Progenitor cell of endocrine pancreas (in vitro differentiated cells): ENCODE results near the gene TMEM100. TPM values are rescaled to one million over a fixed set of nuclear protein-coding genes. Genes with fewer than 3 reads are reported as not detected.

ENCODE experiments used
- DNase-seq: peaks from one replicate; pipeline ENCODE4 v3.0.0; 2021; ENCODE audit warnings: low spot score; ENCODE audit not compliant: unreplicated experiment
- H3K27ac Mint-ChIP-seq: 2 replicates; pipeline ENCODE4 v1.8.0; 2021; ENCODE audit warnings: mild to moderate bottlenecking, moderate library complexity, mixed read lengths
- H3K27me3 Mint-ChIP-seq: 2 replicates; pipeline ENCODE4 v1.8.0; 2021; ENCODE audit warnings: mixed read lengths
- H3K36me3 Mint-ChIP-seq: 2 replicates; pipeline ENCODE4 v1.8.0; 2022; ENCODE audit warnings: mixed read lengths; ENCODE audit not compliant: insufficient read depth
- H3K4me1 Mint-ChIP-seq: 2 replicates; pipeline ENCODE4 v1.8.0; 2021; ENCODE audit warnings: low read depth, mixed read lengths
- H3K4me3 Mint-ChIP-seq: 2 replicates; pipeline ENCODE4 v1.8.0; 2021; ENCODE audit warnings: low read depth, mild to moderate bottlenecking, moderate library complexity, mixed read lengths
- H3K9me3 Mint-ChIP-seq: 2 replicates; pipeline ENCODE4 v1.8.0; 2021; ENCODE audit warnings: low read depth, mixed read lengths
- total RNA-seq: library from RNA; stranded (reverse); gene quantifications from 2 replicates; pipeline ENCODE4 v1.2.1, GENCODE V29; 2021
- TF ChIP-seq, protein P1 (sequence below): fragments of 200-600 bp; sonication (generic); IDR thresholded peaks from one replicate; pipeline ENCODE4 v1.5.0; 2021; ENCODE audit warnings: antibody characterized with exemption, mild to moderate bottlenecking; ENCODE audit not compliant: unreplicated experiment

TMEM100 gene
- total RNA-seq, 1 donor from 2014 or later = 1.1 TPM

DNA sequence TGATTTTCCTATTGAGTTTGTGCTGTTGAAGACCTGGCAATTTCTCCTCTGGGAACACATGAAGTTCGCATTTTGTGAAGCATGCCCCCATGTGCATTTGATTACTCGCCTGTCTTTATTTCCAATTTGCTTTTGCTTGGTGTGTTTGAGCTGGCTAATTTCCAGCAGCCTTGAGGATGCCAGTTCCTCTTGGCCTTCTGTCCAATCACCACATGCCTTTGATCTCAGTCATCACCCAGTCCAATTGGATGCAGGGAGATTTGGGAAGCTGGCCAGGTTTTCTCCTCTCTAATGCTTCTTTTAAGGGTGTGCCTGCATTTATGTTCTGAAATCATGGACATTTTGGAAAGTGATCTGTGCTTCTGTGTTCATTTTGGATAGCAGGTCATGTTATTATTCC, 3.8 kb upstream of the TMEM100 start:
- DNase-seq = no peak
- peaks cover 23% of the 10 kb centered on the region for H3K4me1 Mint-ChIP-seq
- H3K36me3 Mint-ChIP-seq = no peaks in the 10 kb centered on the region
- H3K4me3 Mint-ChIP-seq = no peak overlapping the region
- H3K9me3 Mint-ChIP-seq = no peaks in the 10 kb centered on the region
- H3K27ac Mint-ChIP-seq = no peak overlapping the region
- H3K27me3 Mint-ChIP-seq = peaks cover 14% of the 10 kb centered on the region
- TF ChIP-seq, protein P1, sequence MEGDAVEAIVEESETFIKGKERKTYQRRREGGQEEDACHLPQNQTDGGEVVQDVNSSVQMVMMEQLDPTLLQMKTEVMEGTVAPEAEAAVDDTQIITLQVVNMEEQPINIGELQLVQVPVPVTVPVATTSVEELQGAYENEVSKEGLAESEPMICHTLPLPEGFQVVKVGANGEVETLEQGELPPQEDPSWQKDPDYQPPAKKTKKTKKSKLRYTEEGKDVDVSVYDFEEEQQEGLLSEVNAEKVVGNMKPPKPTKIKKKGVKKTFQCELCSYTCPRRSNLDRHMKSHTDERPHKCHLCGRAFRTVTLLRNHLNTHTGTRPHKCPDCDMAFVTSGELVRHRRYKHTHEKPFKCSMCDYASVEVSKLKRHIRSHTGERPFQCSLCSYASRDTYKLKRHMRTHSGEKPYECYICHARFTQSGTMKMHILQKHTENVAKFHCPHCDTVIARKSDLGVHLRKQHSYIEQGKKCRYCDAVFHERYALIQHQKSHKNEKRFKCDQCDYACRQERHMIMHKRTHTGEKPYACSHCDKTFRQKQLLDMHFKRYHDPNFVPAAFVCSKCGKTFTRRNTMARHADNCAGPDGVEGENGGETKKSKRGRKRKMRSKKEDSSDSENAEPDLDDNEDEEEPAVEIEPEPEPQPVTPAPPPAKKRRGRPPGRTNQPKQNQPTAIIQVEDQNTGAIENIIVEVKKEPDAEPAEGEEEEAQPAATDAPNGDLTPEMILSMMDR = no peak

DNA sequence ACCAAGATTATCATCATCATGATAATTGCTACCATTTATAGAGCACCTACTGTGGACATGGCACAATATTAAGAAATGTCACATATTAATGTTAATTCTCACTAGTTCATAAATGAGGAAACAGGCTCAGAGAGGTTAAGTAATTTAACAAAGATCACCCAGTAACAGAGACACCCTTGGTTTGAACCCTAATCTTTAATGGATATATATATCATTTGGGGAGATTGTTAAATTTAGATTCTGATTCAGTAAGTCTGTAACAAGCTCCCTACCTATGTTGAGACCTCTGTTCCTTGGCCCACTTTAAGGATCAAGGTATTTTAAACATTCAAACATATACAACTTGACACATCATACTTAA, 804 bp upstream of the TMEM100 start:
- no peak for DNase-seq
- H3K9me3 Mint-ChIP-seq = no peaks in the 10 kb centered on the region
- H3K36me3 Mint-ChIP-seq = no peaks in the 10 kb centered on the region
- H3K27ac Mint-ChIP-seq = no peak overlapping the region
- TF ChIP-seq, protein P1 = no peak
- peaks cover 23% of the 10 kb centered on the region for H3K4me1 Mint-ChIP-seq
- H3K27me3 Mint-ChIP-seq = peaks cover 12% of the 10 kb centered on the region
- H3K4me3 Mint-ChIP-seq = no peak overlapping the region

DNA sequence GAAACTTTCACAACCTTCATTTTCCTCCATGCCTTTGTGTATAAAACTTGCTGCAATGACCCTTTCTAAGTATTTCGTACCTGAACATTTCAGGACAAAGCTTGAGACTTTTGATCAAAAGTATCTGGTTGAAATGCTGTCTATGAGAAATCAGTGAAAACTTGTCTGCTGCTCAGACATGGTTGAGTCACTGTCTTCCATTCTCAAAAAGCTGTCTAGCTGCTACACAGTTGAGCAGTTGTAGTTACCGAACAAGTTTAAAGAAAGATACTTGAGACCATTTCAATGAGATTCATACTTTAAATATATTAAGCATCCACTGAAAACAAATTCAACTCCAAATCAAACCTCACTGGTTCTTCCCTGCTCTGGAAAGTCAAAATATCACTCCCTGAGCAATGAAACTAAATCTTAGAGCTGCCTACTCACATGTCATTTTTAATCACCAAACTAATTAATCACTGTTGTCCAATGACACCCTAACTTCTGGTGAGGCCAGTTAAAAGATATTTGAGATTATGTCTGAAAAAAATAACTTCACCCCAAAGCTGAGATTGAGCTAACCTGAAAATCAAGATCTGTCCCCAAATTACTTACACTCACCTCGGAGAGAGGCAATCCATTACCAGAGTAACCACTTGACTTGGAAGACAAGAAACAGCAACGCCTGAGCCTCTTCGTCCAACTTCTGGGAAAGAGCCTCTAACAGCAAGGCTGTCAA, 488 bp downstream of the TMEM100 start:
- peaks cover 22% of the 10 kb centered on the region for H3K4me1 Mint-ChIP-seq

DNA sequence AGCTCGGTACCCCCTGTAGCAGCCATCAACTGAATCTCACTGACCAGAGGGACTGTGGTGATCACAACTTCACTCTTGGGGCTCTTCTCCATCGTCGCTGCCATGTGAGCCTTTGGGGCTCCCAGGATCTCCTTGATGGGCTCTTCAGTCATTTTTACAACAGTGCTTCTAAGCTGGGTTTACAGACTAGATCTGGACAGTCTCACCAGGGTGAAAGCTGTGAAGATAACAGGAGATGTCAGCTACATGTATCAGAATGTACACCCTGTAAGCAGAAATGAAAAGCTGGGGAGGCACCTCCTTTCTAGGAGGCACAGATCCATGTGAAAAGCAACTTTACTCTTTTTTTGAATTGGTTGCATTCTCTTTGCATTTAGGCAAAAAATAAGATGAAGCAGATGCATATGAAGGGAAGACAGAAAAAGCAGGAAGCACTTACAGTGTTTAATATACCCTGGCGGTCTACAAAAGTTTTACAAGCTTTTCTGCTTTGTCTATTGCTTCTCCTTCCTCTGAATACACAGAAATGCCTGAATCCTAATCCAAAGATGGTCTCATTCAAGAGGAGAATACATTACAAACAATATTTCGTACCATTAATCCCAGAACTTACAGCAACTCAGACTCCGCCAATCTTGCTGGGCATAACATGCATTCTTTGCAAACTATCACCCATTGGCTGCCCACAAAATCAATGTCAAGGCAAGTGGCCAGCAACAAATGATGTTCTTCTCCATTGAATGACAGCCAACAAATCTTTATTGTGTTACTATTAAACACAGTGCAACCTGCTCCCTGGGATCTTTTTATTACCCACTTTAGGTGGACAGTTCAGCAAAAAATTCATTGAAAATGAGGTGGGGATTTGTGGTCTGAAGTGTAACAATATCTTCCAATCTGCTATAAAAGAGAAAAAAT, 1.5 kb downstream of the TMEM100 start:
- Mint-ChIP-seq H3K9me3 (no peaks in the 10 kb centered on the region), H3K4me1 (peaks cover 18% of the 10 kb centered on the region), H3K36me3 (no peaks in the 10 kb centered on the region), H3K27me3 (peaks cover 12% of the 10 kb centered on the region), H3K4me3 (no peak overlapping the region), H3K27ac (no peak overlapping the region)
- no peak for DNase-seq
- TF ChIP-seq, protein P1 = no peak

More for the DNA sequence above, 488 bp downstream of the TMEM100 start:
- TF ChIP-seq, protein P1 = no peak
- no peaks in the 10 kb centered on the region for H3K9me3 Mint-ChIP-seq
- no peak overlapping the region for H3K27ac Mint-ChIP-seq
- DNase-seq = no peak
- peaks cover 12% of the 10 kb centered on the region for H3K27me3 Mint-ChIP-seq
- no peak overlapping the region for H3K4me3 Mint-ChIP-seq
- no peaks in the 10 kb centered on the region for H3K36me3 Mint-ChIP-seq

DNA sequence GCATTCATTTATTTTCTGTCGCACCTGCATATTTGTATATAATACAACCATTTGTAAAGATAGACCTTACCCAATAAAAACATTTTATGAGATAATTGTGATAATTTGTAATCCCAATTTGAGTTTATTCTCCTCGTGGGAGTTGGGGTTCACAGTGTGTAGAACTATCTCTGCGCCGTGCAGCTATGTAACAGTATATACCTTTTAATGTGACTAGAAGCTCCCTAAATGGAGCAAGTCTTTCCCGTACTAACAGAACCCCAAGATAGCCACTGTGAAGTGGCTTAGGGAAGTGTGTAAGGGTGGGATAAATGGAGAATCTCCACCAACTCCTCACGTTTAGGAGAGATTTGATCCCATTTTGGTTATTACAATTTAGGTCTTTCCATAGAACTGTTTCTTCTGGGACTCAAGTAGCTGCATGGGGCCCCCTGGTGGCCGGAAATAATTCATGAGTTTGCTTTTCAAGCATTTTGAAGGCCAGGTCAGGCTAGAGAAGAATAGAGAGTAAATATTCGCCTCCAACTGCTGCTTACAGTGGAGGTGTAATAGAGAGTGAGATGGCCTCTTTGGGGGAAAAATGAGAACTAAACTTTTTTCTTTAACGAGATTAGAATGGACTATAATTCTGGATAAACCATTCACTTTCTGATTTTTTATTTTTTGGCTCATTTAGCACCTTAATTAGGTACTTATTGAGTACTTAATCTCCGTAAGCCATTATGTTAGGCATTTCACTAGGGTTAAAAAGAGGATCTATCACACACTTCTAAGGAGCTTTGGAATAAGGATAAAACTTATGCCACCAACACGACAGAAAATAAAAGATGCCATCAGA, 4.5 kb downstream of the TMEM100 start:
- Mint-ChIP-seq H3K9me3 (no peaks in the 10 kb centered on the region), H3K36me3 (no peaks in the 10 kb centered on the region), H3K4me3 (no peak overlapping the region), H3K27ac (no peak overlapping the region), H3K27me3 (peaks cover 9% of the 10 kb centered on the region), H3K4me1 (peaks cover 8% of the 10 kb centered on the region)
- DNase-seq = peak; percentile 64
- TF ChIP-seq, protein P1 = peak; percentile 84
